ENCODE results near the gene FHL5. TPM values are rescaled to one million over a fixed set of nuclear protein-coding genes. Genes with fewer than 3 reads are reported as not detected.

The FHL5 gene
- polyA plus RNA-seq, 2 of the 4 experiments (the other 2 are of a cell fraction), result not detected

- CTCF ChIA-PET, result no interaction called here
- no peak overlapping the region for H3K27ac ChIP-seq
- no peaks in the 10 kb centered on the region for H3K4me1 ChIP-seq
- ATAC-seq (no peak), DNase-seq (ENCODE audit: low read depth in 1 of 2, low spot score in 1 of 2) (no peak), FAIRE-seq (no peak)
- POLR2A ChIA-PET, result no interaction called here
- WGBS (ENCODE audit: missing lambda C conversion rate), result 0% methylated on average over 2 of the region's 5 CpGs
- H3K4me2 ChIP-seq, result no peak overlapping the region
- TF ChIP-seq, protein P1, sequence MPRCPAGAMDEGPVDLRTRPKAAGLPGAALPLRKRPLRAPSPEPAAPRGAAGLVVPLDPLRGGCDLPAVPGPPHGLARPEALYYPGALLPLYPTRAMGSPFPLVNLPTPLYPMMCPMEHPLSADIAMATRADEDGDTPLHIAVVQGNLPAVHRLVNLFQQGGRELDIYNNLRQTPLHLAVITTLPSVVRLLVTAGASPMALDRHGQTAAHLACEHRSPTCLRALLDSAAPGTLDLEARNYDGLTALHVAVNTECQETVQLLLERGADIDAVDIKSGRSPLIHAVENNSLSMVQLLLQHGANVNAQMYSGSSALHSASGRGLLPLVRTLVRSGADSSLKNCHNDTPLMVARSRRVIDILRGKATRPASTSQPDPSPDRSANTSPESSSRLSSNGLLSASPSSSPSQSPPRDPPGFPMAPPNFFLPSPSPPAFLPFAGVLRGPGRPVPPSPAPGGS (IDR thresholded peaks at IDR 0.05), result no peak
- TF ChIP-seq ZNF302 (CRISPR knock-in tag; IDR thresholded peaks at IDR 0.05), result no peak
- TF ChIP-seq EHF (CRISPR knock-in tag; IDR thresholded peaks at IDR 0.05), result no peak
- no peak for TF ChIP-seq BHLHE40 (IDR thresholded peaks at IDR 0.05; ENCODE audit: low read depth, low read length)
- no peak for TF ChIP-seq FOSL2 (IDR thresholded peaks at IDR 0.05)
- TF ChIP-seq FOSL2 (CRISPR knock-in tag; IDR thresholded peaks at IDR 0.05), result no peak
- TF ChIP-seq RARB (CRISPR knock-in tag; IDR thresholded peaks at IDR 0.05), result no peak
- no peak for TF ChIP-seq MAFK (IDR thresholded peaks at IDR 0.05; ENCODE audit: partially characterized antibody)
- TF ChIP-seq, protein P2, sequence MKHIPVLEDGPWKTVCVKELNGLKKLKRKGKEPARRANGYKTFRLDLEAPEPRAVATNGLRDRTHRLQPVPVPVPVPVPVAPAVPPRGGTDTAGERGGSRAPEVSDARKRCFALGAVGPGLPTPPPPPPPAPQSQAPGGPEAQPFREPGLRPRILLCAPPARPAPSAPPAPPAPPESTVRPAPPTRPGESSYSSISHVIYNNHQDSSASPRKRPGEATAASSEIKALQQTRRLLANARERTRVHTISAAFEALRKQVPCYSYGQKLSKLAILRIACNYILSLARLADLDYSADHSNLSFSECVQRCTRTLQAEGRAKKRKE (CRISPR knock-in tag; IDR thresholded peaks at IDR 0.05; ENCODE audit: low read depth), result no peak
- TF ChIP-seq, protein P3, sequence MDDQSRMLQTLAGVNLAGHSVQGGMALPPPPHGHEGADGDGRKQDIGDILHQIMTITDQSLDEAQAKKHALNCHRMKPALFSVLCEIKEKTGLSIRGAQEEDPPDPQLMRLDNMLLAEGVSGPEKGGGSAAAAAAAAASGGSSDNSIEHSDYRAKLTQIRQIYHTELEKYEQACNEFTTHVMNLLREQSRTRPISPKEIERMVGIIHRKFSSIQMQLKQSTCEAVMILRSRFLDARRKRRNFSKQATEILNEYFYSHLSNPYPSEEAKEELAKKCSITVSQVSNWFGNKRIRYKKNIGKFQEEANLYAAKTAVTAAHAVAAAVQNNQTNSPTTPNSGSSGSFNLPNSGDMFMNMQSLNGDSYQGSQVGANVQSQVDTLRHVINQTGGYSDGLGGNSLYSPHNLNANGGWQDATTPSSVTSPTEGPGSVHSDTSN (IDR thresholded peaks at IDR 0.05), result no peak
- TF ChIP-seq, protein P4, sequence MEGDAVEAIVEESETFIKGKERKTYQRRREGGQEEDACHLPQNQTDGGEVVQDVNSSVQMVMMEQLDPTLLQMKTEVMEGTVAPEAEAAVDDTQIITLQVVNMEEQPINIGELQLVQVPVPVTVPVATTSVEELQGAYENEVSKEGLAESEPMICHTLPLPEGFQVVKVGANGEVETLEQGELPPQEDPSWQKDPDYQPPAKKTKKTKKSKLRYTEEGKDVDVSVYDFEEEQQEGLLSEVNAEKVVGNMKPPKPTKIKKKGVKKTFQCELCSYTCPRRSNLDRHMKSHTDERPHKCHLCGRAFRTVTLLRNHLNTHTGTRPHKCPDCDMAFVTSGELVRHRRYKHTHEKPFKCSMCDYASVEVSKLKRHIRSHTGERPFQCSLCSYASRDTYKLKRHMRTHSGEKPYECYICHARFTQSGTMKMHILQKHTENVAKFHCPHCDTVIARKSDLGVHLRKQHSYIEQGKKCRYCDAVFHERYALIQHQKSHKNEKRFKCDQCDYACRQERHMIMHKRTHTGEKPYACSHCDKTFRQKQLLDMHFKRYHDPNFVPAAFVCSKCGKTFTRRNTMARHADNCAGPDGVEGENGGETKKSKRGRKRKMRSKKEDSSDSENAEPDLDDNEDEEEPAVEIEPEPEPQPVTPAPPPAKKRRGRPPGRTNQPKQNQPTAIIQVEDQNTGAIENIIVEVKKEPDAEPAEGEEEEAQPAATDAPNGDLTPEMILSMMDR (IDR thresholded peaks at IDR 0.05), result no peak
- no peak for TF ChIP-seq HDAC2 (IDR thresholded peaks at IDR 0.05)
- TF ChIP-seq CBX2 (IDR thresholded peaks at IDR 0.05; ENCODE audit: borderline replicate concordance, low read depth), result no peak
- TF ChIP-seq KDM5A (IDR thresholded peaks at IDR 0.05), result no peak
- TF ChIP-seq, protein P5, sequence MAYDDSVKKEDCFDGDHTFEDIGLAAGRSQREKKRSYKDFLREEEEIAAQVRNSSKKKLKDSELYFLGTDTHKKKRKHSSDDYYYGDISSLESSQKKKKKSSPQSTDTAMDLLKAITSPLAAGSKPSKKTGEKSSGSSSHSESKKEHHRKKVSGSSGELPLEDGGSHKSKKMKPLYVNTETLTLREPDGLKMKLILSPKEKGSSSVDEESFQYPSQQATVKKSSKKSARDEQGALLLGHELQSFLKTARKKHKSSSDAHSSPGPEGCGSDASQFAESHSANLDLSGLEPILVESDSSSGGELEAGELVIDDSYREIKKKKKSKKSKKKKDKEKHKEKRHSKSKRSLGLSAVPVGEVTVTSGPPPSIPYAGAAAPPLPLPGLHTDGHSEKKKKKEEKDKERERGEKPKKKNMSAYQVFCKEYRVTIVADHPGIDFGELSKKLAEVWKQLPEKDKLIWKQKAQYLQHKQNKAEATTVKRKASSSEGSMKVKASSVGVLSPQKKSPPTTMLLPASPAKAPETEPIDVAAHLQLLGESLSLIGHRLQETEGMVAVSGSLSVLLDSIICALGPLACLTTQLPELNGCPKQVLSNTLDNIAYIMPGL (CRISPR knock-in tag; IDR thresholded peaks at IDR 0.05; ENCODE audit: borderline replicate concordance), result no peak
- TF ChIP-seq ZSCAN20 (CRISPR knock-in tag; IDR thresholded peaks at IDR 0.05), result no peak
- no peak for TF ChIP-seq GATA3 (IDR thresholded peaks at IDR 0.05; ENCODE audit: borderline replicate concordance)
- TF ChIP-seq RCOR1 (IDR thresholded peaks at IDR 0.05; ENCODE audit: low read depth, low read length), result no peak
- H3K4me3 ChIP-seq, result no peak overlapping the region
- H3K9me3 ChIP-seq, result no peaks in the 10 kb centered on the region
Observed at GRCh38 chr6:96657344-96657743, 94.4 kb downstream of the FHL5 start.

DNA sequence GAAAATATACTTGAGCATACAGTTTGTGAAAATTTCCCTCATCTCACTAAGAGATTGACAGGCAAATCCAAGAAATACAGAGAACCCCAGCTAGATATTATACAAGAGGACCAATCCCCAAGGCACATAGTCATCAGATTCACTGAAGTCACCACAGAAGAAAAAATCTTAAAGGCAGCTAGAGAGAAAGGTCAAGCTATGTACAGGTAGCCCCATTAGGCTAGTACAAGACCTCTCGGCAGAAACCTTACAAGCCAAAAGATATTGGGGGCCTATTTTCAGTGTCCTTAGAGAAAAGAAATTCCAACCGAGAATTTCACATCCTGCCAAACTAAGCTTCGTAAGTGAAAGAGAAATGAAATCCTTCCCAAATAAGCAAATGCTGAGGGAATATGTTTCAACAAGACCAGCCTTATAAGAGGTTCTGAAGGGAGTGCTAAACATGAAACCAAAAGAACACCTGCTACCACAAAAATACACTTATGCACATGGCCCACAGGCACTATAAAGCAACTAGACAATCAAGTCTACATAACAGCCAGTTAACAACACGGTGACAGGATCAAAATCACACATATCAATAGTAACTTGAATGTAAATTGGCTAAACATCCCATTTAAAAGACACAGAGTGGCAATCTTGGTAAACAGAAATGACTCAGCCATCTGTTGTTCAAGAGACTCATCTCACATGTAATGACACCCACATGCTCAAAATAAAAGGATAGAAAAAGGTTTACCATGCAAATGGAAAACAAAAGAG is 96.3 kb downstream of the FHL5 start:
- H3K4me1 ChIP-seq, result no peaks in the 10 kb centered on the region
- no peaks in the 10 kb centered on the region for H3K9me3 ChIP-seq
- TF ChIP-seq, protein P1 (IDR thresholded peaks at IDR 0.05), result no peak
- TF ChIP-seq JUN (IDR thresholded peaks at IDR 0.05) (no peak), ZFP36 (IDR thresholded peaks at IDR 0.05; ENCODE audit: borderline replicate concordance, partially characterized antibody) (no peak)
- no peak overlapping the region for H3K27ac ChIP-seq
- no peak overlapping the region for H3K4me3 ChIP-seq
- FAIRE-seq (no peak), ATAC-seq (no peak), DNase-seq (ENCODE audit: low read depth in 1 of 2, low spot score in 1 of 2) (no peak)
- 11% methylated on average over 4 of the region's 4 CpGs for WGBS (ENCODE audit: missing lambda C conversion rate)
- no peak overlapping the region for H3K4me2 ChIP-seq
- ChIA-PET CTCF (no interaction called here), POLR2A (no interaction called here)

All from A549 (cell line).